HEK293 (cell line): ENCODE data around the gene RWDD4.

Experiments used
- FEZF1 ChIP-seq: fragments of 450-650 bp; formaldehyde crosslinking; IDR thresholded peaks from 2 replicates; pipeline ENCODE4 v1.5.1; 2016; ENCODE audit warnings: missing biosample characterization, missing genetic modification characterization
- GLIS1 ChIP-seq: fragments of 450-650 bp; formaldehyde crosslinking; IDR thresholded peaks from 2 replicates; pipeline ENCODE4 v1.5.1; 2016; ENCODE audit warnings: missing biosample characterization, missing genetic modification characterization
- KLF16 ChIP-seq: fragments of 450-650 bp; formaldehyde crosslinking; IDR thresholded peaks from 2 replicates; pipeline ENCODE4 v1.5.1; 2017; ENCODE audit warnings: missing biosample characterization, missing genetic modification characterization
- KLF8 ChIP-seq: fragments of 450-650 bp; formaldehyde crosslinking; IDR thresholded peaks from 2 replicates; pipeline ENCODE4 v1.5.1; 2016; ENCODE audit warnings: missing biosample characterization, missing genetic modification characterization
- PRDM2 ChIP-seq: fragments of 450-650 bp; formaldehyde crosslinking; IDR thresholded peaks from 2 replicates; pipeline ENCODE4 v1.5.1; 2016; ENCODE audit warnings: missing biosample characterization, missing genetic modification characterization, borderline replicate concordance
- RBAK ChIP-seq: fragments of 450-650 bp; formaldehyde crosslinking; IDR thresholded peaks from 2 replicates; pipeline ENCODE4 v1.5.1; 2016; ENCODE audit warnings: missing biosample characterization, missing genetic modification characterization
- WT1 ChIP-seq: fragments of 450-650 bp; formaldehyde crosslinking; IDR thresholded peaks from 2 replicates; pipeline ENCODE4 v1.5.1; 2016; ENCODE audit warnings: missing biosample characterization, missing genetic modification characterization
- YY1 ChIP-seq: fragments of 450-650 bp; formaldehyde crosslinking; IDR thresholded peaks from 2 replicates; pipeline ENCODE4 v1.5.1; 2018; ENCODE audit warnings: missing biosample characterization, missing genetic modification characterization
- ZBTB17 ChIP-seq: fragments of 450-650 bp; formaldehyde crosslinking; IDR thresholded peaks from 2 replicates; pipeline ENCODE4 v1.5.1; 2016; ENCODE audit warnings: missing biosample characterization, missing genetic modification characterization
- ZBTB48 ChIP-seq: fragments of 450-650 bp; formaldehyde crosslinking; IDR thresholded peaks from 2 replicates; pipeline ENCODE4 v1.5.1; 2016; ENCODE audit warnings: missing biosample characterization, missing genetic modification characterization
- ZFP3 ChIP-seq: fragments of 450-650 bp; formaldehyde crosslinking; IDR thresholded peaks from 2 replicates; pipeline ENCODE4 v1.5.1; 2016; ENCODE audit warnings: low read depth, missing biosample characterization, missing genetic modification characterization
- ZFP37 ChIP-seq: fragments of 450-650 bp; formaldehyde crosslinking; IDR thresholded peaks from 2 replicates; pipeline ENCODE4 v1.5.1; 2016; ENCODE audit warnings: missing biosample characterization, missing genetic modification characterization
- ZNF121 ChIP-seq: fragments of 450-650 bp; formaldehyde crosslinking; IDR thresholded peaks from 2 replicates; pipeline ENCODE4 v1.5.1; 2016; ENCODE audit warnings: missing biosample characterization, missing genetic modification characterization
- ZNF266 ChIP-seq: fragments of 450-650 bp; formaldehyde crosslinking; IDR thresholded peaks from 2 replicates; pipeline ENCODE4 v1.5.1; 2016; ENCODE audit warnings: missing biosample characterization, missing genetic modification characterization, low read depth
- ZNF280D ChIP-seq: fragments of 450-650 bp; formaldehyde crosslinking; IDR thresholded peaks from 2 replicates; pipeline ENCODE4 v1.5.1; 2016; ENCODE audit warnings: missing biosample characterization, missing genetic modification characterization
- ZNF292 ChIP-seq: fragments of 450-650 bp; formaldehyde crosslinking; IDR thresholded peaks from 2 replicates; pipeline ENCODE4 v1.5.1; 2016; ENCODE audit warnings: low read depth, missing biosample characterization, missing genetic modification characterization, borderline replicate concordance
- ZNF324 ChIP-seq: fragments of 450-650 bp; formaldehyde crosslinking; IDR thresholded peaks from 2 replicates; pipeline ENCODE4 v1.5.1; 2016; ENCODE audit warnings: missing biosample characterization, missing genetic modification characterization
- ZNF341 ChIP-seq: fragments of 450-650 bp; formaldehyde crosslinking; IDR thresholded peaks from 2 replicates; pipeline ENCODE4; 2016; ENCODE audit warnings: low read depth, missing biosample characterization, missing genetic modification characterization
- ZNF394 ChIP-seq: fragments of 450-650 bp; formaldehyde crosslinking; IDR thresholded peaks from 2 replicates; pipeline ENCODE4 v1.5.1; 2016; ENCODE audit warnings: missing biosample characterization, missing genetic modification characterization, mild to moderate bottlenecking, moderate library complexity, borderline replicate concordance
- ZNF416 ChIP-seq: fragments of 450-650 bp; formaldehyde crosslinking; IDR thresholded peaks from 2 replicates; pipeline ENCODE4 v1.5.1; 2016; ENCODE audit warnings: missing biosample characterization, missing genetic modification characterization
- ZNF433 ChIP-seq: fragments of 450-650 bp; formaldehyde crosslinking; IDR thresholded peaks from 2 replicates; pipeline ENCODE4 v1.5.1; 2016; ENCODE audit warnings: missing biosample characterization, missing genetic modification characterization, low read depth
- ZNF488 ChIP-seq: fragments of 450-650 bp; formaldehyde crosslinking; IDR thresholded peaks from 2 replicates; pipeline ENCODE4 v1.5.1; 2016; ENCODE audit warnings: missing biosample characterization, missing genetic modification characterization
- ZNF501 ChIP-seq: fragments of 450-650 bp; formaldehyde crosslinking; IDR thresholded peaks from 2 replicates; pipeline ENCODE4 v1.5.1; 2016; ENCODE audit warnings: missing biosample characterization, missing genetic modification characterization
- ZNF560 ChIP-seq: fragments of 450-650 bp; formaldehyde crosslinking; IDR thresholded peaks from 2 replicates; pipeline ENCODE4 v1.5.1; 2017; ENCODE audit warnings: missing biosample characterization, missing genetic modification characterization, borderline replicate concordance
- ZNF580 ChIP-seq: fragments of 450-650 bp; formaldehyde crosslinking; IDR thresholded peaks from 2 replicates; pipeline ENCODE4 v1.5.1; 2016; ENCODE audit warnings: missing biosample characterization, missing genetic modification characterization
- ZNF596 ChIP-seq: fragments of 450-650 bp; IDR thresholded peaks from 2 replicates; pipeline ENCODE4 v1.5.0; 2018; ENCODE audit warnings: missing biosample characterization, mild to moderate bottlenecking, missing genetic modification characterization, moderate library complexity
- ZNF660 ChIP-seq: fragments of 450-650 bp; IDR thresholded peaks from 2 replicates; pipeline ENCODE4 v1.5.1; 2018; ENCODE audit warnings: missing biosample characterization, mild to moderate bottlenecking, missing genetic modification characterization
- ZNF692 ChIP-seq: fragments of 450-650 bp; formaldehyde crosslinking; IDR thresholded peaks from 2 replicates; pipeline ENCODE4 v1.5.1; 2016; ENCODE audit warnings: missing biosample characterization, missing genetic modification characterization
- ZNF701 ChIP-seq: fragments of 450-650 bp; formaldehyde crosslinking; IDR thresholded peaks from 2 replicates; pipeline ENCODE4 v1.5.1; 2016; ENCODE audit warnings: missing biosample characterization, missing genetic modification characterization
- ZXDB ChIP-seq: fragments of 450-650 bp; formaldehyde crosslinking; IDR thresholded peaks from 2 replicates; pipeline ENCODE4 v1.5.1; 2016; ENCODE audit warnings: missing biosample characterization, missing genetic modification characterization

Gene RWDD4

GRCh38 chr4:183596067-183596757 lies 62.8 kb downstream of the RWDD4 start (continued):
- TF ChIP-seq ZNF433 (tag by site-specific recombination) (no peak), ZFP3 (tag by site-specific recombination) (no peak), ZXDB (tag by site-specific recombination) (no peak), ZBTB17 (tag by site-specific recombination) (no peak), ZNF416 (no peak), ZNF394 (no peak), KLF8 (tag by site-specific recombination) (no peak), PRDM2 (no peak), KLF16 (no peak), WT1 (tag by site-specific recombination) (no peak), ZBTB48 (peak; percentile 68), ZFP37 (tag by site-specific recombination) (no peak), ZNF280D (tag by site-specific recombination) (no peak), GLIS1 (tag by site-specific recombination) (no peak), YY1 (tag by site-specific recombination) (no peak), ZNF596 (tag by site-specific recombination) (no peak), ZNF488 (no peak), ZNF292 (tag by site-specific recombination) (no peak), ZNF341 (no peak), ZNF580 (no peak), RBAK (no peak), ZNF121 (no peak), ZNF501 (tag by site-specific recombination) (no peak), ZNF266 (tag by site-specific recombination) (no peak), ZNF560 (tag by site-specific recombination) (no peak), ZNF660 (tag by site-specific recombination) (no peak), ZNF692 (tag by site-specific recombination) (no peak), ZNF701 (tag by site-specific recombination) (no peak), FEZF1 (tag by site-specific recombination) (peak; percentile 52; the same call in 1 of the 2 replicates), ZNF324 (tag by site-specific recombination) (no peak)
